NCI-H460 (cell line): ENCODE data around the gene ZFYVE26. TPM values are rescaled to one million over a fixed set of nuclear protein-coding genes. Genes with fewer than 3 reads are reported as not detected.
"Not testable (repeated sequence)": the region's sequence is repeated elsewhere in the genome, so short reads cannot be mapped to it uniquely, and the experiment has no call there.

Source experiments
- DNase-seq: peaks from one replicate; pipeline ENCODE4 v3.0.0-alpha.2; 2016; ENCODE audit warnings: low read depth; ENCODE audit errors: extremely low read depth
- small RNA-seq, 2 experiments: library from RNA; depleted of rRNA; stranded (forward); fragments of <200 nt; gene quantifications; one replicate each; pipeline ENCODE3, GENCODE V24; 2014
- total RNA-seq: library from RNA; depleted of rRNA; stranded (reverse); fragments of >200 nt; shearing (Covaris generic); gene quantifications from 2 replicates; pipeline ENCODE4 v1.2.3, GENCODE V29; 2014; rRNA removed

Gene ZFYVE26
- total RNA-seq, 1 experiment from 2014 or later: 13.4 TPM

DNA sequence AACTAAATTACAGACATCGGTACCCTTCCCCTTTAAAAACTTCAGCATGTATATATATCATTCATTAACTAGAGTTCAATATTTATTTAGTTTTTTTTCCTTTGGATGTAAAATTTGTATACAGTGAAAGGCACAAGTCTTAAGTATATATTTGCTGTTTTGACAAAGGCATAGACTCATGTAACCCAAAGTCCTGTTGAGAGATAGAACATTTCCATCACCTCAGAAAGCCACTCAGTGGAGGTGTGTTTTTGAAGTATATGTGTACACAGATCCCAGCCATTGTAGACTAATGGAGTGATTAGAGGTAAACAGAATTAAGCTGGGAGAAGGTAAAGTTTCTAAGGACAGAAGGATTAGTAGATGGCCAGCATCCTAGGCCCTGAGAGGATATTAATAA, 99.3 kb downstream of the ZFYVE26 start:
- no peak for DNase-seq

DNA sequence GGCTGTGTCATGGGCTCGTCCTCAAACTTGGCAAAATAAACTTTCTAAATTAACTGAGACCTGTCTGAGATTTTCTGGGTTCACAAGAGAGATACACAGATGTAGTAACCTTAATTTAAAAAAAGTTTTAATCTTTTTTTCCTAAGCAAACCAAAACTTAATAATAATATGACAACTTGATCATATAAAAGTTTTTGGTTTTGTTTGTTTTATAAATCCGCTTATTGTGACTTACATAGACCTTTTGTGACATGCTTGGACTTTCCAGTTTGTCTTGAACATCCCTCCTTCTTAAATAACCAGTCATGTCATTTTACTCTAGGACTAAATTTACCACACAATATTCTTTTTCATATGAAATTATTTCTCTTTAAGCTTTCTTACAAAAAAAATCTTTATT, 106.2 kb downstream of the ZFYVE26 start:
- DNase-seq: no peak

DNA sequence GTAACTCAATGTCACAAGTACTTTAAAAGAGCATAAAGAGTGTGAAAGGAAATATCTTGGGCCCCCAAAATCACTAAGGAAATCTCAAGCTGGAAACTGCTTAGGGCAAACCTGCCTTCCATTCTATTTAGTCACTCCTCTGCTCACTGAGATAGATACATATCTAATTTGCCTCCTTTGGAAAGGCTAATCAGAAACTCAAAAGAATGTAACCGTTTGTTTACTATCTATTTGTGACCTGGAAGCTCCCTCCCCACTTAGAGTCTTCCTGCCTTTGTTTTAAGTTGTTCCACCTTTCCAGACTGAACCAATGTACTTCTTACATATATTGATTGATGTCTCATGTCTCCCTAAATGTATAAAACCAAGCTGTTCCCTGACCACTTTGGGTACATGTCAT, 106.6 kb downstream of the ZFYVE26 start:
- not testable (repeated sequence) for DNase-seq

DNA sequence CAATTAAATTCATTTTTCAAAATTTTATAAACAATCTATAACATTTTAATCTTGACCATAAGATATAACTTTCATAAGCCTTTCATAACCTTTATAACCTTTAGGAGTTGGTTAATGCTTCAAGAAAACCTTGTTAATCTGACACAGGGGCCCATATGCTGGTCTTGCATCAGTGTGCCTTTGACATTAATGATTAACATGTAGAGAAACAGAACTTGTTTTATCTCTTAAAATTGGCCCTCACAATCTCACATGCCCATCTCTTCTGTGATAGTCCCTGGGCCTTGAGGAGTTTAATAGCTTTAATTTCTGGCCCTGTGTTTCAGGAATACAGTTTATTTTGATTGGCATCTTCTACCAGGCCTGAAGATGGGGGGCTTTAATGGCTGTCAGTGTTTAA, 107.0 kb downstream of the ZFYVE26 start:
- DNase-seq: not testable (repeated sequence)

DNA sequence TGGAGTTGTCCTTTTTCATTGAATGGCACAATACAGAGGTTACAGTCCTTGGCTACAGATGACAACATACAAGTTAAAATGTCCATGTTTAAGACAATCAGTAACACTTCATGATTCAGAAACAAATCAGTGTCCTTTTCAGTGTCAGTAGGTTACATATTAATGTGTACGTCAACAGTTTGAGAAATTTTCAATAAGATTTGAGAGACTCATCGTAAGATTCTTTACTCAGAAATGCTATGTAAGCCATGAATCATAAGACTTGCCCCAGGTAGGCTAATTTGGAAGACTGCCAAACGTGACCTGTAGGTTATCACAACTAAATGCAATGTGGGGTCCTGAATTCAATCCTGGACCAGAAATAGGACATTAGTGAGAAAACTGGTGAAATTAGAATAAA, 111.2 kb downstream of the ZFYVE26 start:
- DNase-seq: no peak

DNA sequence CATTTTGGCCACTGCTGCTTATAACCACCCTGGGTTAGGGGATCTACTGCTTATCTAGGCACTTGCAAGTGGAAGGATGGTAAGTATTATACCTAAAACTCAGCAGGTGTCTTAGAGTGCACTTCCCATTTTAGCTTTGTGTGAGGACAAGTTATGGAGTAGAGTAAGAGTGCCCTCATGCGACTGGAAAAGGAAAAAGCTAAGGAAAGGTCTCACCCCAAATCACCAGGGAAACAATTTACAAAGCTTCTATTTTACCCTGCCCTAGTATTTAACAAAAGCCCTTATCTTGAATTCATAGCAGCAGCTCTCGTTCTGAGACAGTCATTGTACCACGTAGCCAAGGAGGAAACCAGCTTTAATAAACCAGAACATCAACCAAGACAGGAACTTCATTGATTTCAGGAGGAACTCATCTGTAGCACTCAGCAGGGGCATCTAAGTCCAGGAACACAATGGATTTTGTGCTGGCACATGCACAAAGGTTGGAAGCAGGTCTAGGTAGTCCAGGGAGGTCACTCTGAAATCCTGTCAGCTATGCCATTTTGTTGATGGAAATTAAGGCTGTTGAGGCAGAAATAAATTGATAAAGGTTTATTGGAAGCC, 111.8 kb downstream of the ZFYVE26 start:
- peak; percentile 63 for DNase-seq

DNA sequence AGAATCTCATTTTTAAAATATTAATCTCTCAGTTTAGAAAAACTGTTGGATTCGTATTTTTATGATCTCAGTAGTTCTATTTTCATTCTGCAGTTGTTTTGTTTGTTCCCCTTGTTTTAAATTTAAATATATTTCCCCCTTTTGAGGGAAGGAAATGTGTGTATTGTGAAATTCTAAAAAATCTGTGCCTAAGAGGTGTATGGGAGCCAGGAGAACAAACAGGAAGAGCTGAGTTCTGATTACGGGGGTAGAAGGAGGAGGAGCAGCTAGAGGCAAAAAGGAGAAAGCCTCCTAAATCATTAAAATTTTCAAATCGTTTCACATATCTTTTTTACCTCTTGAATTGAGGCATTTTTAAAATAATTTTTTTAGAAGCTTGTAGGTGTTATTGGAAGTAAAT, 112.4 kb downstream of the ZFYVE26 start:
- no peak for DNase-seq

DNA sequence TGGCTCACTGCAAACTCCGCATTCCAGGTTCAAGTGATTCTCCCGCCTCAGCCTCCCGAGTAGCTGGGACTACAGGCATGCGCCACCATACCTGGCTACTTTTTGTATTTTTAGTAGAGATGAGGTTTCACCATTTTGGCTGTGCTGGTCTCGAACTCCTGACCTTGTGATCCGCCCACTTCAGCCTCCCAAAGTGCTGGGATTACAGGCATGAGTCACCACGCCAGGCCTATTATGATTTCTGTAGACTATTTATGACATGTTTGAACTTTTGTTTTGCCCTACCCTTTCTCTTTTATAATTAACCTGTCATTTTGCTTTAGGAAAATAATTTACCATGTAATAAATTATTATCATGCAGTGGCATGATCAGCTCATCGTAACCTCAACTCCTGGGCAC, 114.9 kb downstream of the ZFYVE26 start, which contains the start of gene RDH12:
Gene RDH12, plus strand, starts transcription at position 395 of the 400 bp plus-strand sequence. CDS start 20,757 bp downstream, outside the sequence.
- not testable (repeated sequence) for DNase-seq

DNA sequence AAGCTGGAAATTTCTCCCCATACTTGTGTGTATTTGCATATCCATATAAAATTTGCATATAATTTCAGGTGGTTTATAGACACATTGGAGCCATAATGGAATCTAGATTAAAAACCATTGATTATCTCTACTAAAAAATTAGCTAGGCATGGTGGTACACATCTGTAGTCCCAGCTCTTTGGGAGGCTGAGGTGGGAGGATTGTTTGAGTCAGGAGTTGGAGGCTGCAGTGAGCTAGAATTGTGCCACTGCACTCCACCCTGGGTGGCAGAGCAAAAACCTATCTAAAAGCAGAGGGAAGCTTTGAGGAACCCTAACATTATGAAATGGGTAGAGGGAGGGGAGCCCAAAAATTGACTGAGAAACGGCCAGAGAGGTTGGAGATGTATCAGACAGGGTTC, 118.2 kb downstream of the ZFYVE26 start:
- no peak for DNase-seq

DNA sequence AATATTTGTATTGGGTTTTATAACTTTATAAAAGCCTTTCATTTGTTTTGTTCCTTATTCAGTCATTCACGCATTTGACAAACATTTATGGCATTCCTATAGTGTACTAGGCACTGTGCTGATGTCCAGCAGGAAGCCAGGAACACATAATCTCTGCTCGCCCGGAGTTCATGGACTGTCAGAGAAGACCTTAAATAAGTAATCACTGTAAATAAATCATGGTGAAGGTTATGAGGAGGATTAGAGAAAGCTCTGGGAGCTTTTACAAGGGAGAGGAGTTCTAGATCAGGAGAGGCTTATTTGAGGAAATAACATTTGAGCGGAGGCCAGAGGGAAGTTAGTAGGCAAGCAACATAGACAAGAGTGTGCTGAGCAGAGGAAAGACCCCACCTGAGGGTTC, 119.4 kb downstream of the ZFYVE26 start:
- no peak for DNase-seq

Small RNA genes lying within 50 kb of the gene (small RNA-seq; reads per million reads assigned to genes)
- 0 reads per million in 2 experiments for gene AL049779.3
- 0 reads per million in 2 experiments for gene RN7SL369P

Other genes starting within 250 kb of the ZFYVE26 start
- 27.2 and 39.5 TPM in 2 replicates for gene PIGH, start 216.3 kb downstream of the ZFYVE26 start, total RNA-seq
- 4.8 and 5.2 TPM in 2 replicates for gene ARG2, start 196.7 kb downstream of the ZFYVE26 start, total RNA-seq
- gene VTI1B, start 142.0 kb downstream of the ZFYVE26 start, total RNA-seq: 47.1 and 49.3 TPM in 2 replicates
- gene RDH11, start 120.8 kb downstream of the ZFYVE26 start, total RNA-seq: 85.8 and 89.1 TPM in 2 replicates
- gene RDH12, start 114.7 kb downstream of the ZFYVE26 start, total RNA-seq: not detected in 2 replicates
- 12.7 and 13.4 TPM in 2 replicates for gene RAD51B, start 3.2 kb upstream of the ZFYVE26 start, total RNA-seq